HG03060 (cell line): ENCODE data around the gene CNTNAP5.

ENCODE experiments used
- ATAC-seq: cut with Tn5 transposase; IDR thresholded peaks from one replicate; pipeline ENCODE4 v1.9.1; 2021; ENCODE audit warnings: low read depth, moderate number of reproducible peaks; ENCODE audit not compliant: unreplicated experiment

The CNTNAP5 gene

DNA sequence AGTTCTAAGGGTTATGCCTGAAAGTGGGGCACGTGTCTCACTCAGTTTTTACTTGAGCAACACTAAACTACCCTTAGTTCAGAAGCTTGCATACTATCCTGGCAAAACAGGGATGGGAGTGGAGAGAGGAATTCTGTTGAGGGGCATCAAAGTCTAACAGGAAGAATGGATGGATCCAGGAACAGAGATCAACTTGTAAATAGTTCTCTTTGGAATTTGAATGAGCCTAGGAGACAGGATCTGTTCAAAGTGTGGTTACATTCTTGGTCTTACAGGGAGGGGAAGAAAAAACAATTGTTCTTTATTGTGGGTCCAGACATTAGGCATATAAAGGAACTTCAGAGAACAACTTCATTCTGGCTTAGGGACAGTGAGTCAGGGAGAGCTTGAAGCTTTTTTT is 560.2 kb downstream of the CNTNAP5 start:
- ATAC-seq, result no peak

GRCh38 chr2:124586210-124586609 is 561.1 kb downstream of the CNTNAP5 start:
- ATAC-seq, result no peak

DNA sequence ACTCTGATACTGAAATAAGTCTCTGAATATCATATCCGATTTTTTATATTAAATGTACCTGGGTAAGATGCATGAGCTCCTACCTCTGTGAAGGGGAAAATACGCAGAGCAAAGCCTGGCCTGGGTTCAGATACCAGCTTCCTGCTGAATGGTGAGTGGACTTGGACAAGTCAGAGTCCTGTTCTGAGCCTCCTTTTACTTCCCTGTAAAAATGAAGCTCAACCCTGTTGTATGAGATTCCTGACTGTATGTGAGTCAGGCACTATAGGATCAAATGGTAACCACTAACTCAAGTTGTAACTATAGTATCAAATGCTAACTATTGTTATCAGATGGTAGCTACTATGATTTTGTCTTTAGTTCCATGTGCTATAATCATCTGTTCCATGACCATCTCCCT is 561.7 kb downstream of the CNTNAP5 start:
- no peak for ATAC-seq

DNA sequence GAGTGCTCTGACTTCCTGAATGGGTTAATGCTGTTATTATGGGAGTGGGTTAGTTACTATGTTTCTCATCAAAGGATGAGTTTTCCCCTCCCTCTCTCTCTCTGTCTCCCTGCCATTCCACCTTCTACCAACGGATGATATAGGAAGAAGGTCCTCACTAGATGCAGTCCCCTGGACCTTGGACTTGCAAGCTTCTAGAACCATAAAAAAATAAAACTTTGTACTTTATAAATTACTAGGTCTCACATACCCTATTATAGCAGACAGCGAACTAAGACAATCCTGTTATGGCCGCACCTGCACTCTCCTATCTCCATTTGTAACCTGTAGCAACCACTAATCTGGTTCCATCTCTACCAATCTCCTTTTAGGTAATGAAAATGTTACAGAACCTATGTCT is 564.9 kb downstream of the CNTNAP5 start:
- no peak for ATAC-seq

- ATAC-seq, result no peak
These were observed 577.7 kb downstream of the CNTNAP5 start for GRCh38 chr2:124602759-124603158.

DNA sequence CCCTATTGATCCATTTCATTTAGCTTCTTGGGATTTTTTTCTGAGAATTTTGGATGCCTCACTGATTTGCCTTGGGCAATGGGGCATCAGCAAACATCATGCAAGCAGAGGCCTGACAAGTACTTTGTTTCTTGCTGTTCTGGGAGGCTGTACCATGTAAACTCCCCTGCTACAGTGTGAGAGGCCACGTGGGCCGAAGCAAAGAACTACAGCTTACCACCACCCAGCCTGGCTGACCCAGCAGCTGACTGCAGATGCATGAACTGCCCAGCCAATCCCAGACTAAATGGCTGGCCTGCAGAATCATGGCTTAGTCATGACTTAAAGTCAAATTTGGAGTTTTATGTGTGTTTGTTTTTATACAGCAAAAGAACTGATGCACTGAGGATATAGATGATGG is 579.9 kb downstream of the CNTNAP5 start:
- no peak for ATAC-seq

- ATAC-seq, result no peak
These were observed 582.6 kb downstream of the CNTNAP5 start for GRCh38 chr2:124607679-124608078.

DNA sequence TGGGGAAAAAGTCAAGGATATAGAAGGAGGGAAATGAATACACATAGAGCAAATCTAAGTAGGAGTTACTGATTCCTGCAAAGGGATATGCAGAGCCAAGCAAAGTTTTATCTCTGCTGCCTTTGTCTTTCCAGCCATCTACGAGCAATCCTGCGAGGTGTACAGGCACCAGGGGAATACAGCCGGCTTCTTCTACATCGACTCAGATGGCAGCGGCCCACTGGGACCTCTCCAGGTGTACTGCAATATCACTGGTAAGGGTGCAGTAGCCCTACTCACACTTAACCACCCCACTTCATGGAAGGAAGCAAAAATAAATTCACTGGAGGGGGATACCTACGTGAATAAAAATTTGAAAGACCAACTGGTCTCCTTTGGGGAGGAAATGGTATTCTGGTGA is 584.6 kb downstream of the CNTNAP5 start:
- no peak for ATAC-seq

- ATAC-seq, result no peak
These were observed 585.1 kb downstream of the CNTNAP5 start for GRCh38 chr2:124610141-124610540.

DNA sequence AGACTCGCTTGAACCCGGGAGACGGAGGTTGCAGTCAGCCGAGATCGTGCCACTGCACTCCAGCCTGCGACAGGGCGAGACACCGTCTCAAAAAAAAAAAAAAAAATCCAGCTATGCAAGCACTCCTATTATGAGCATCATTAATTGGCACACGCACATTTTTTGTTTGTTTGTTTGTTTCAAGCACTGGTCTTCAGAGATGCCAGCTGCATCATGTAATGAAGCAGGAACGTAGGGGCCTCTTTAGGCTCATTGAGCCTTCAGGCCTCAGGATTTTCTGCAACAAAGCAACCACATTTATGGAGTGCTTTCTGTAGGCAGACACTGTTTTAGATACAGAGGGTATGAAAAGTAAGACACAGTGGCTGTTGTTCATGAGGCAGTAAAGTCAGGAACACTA is 585.8 kb downstream of the CNTNAP5 start:
- ATAC-seq, result no peak

- ATAC-seq, result no peak
These were observed 598.5 kb downstream of the CNTNAP5 start for GRCh38 chr2:124623560-124623959.

GRCh38 chr2:124625561-124625960 is 600.5 kb downstream of the CNTNAP5 start:
- ATAC-seq, result no peak

DNA sequence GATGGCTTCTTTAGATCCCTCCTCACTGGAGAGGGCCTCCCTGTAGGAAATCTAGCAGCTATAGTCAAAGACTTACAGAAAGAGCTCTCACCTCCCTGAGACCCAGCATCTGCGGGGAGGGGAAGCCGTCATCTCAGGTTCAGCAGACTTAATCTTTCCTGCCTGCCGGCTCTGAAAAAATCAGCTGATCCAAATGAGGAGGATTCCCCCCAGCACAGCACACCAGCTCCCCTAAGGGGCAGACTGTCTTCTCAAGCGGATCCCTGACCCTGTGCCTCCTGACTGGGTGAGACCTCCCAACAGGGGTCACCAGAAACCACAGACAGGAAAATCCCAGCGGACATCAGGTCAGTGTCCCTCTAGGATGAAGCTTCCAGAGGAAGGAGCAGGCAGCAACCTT is 601.9 kb downstream of the CNTNAP5 start:
- ATAC-seq, result no peak

GRCh38 chr2:124633812-124634211 is 608.7 kb downstream of the CNTNAP5 start:
- ATAC-seq, result no peak

DNA sequence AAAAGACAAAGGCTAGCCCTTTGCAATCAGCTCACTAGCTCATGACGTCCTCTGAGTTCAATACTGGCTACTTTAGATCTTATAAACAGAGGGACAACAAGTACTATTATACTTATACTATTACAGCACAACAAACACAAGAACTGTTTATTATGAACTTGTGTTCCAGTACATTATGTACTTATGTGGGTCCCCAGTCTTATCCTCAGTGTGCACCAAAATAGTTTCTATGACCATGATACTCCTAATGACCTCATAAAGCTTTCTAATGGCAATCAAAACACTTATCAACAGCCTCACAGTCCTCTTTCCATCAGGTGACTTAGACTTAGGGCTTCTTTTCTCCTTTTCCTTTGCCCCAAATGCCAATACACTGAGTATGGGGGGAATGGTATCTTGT is 614.4 kb downstream of the CNTNAP5 start:
- no peak for ATAC-seq

DNA sequence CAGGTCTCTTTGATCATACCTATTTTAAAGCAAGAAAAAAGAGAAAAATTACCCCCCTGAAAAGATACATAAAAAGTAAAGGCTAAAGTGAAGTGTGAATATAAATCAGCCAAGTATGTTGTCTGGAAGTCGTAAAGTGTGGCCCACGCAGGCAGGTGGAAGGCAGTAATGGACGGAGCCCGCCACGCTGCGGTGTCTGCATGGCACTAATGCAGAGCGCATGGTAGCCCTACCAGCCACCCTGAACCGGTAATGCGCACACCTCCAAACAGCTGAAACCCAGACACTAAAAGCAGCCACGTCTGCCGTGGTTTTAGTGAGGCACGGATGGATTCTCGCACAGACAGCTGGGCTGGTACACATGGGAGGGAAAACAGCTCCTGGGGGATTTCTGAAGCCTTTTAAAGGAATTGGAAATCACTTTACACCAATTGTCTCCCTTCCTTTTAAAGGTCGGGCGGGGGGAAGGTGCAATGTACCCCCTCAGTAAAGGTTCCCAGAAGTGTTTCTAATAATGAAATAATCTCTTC is 615.2 kb downstream of the CNTNAP5 start:
- ATAC-seq, result no peak

DNA sequence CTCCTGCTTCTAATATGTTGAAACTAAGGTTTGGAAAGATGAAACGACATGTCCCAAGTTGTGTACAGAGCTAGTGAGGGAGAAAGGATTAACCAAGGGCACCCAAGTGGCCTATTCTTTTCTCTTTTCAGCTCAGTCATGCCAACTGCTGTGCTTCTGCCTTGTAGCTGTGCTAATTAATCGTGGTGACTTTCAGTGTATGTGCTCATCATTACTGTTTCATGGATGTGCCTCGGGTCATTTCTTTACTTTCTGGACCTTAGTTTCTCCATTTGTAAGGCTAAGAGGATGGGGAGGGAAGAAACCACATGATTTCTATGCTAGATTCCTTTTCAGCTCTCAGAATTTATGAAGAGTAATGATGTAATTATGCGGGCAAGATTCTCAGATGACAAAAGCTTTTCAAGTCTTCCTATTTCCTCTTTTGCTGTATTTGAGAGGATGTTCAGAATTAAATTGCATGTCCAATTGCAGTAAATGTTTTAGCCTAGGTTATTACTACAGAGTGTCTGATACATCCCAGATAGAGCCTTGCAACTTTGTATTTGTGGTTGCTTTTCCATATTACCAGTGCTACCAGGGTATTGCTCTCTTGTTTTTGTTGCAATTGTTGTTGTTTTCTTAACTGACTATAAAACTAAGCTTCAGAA is 621.2 kb downstream of the CNTNAP5 start:
- no peak for ATAC-seq

- ATAC-seq, result no peak
These were observed 622.2 kb downstream of the CNTNAP5 start for GRCh38 chr2:124647245-124647644.

- ATAC-seq, result no peak
These were observed 622.6 kb downstream of the CNTNAP5 start for GRCh38 chr2:124647663-124648062.

DNA sequence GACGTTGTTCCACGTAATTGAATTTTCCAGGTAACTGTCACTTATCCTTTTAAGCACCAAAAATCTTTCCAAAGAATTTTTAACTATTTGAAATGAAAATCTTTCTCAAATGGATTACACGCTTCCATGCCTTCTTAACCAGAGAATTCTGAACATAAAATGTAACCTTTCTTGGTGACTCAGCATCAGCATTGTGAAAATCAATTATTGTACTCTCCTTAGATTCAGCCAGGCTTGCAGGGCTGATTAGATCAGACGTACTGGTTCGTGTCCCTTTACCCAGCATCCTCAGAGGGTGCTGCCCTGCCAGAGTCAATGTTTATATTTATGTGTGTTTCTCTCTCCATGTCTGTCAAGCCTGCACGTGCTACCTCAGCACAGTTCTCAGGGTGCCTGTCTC is 623.9 kb downstream of the CNTNAP5 start:
- ATAC-seq, result no peak

GRCh38 chr2:124652099-124652498 is 627.0 kb downstream of the CNTNAP5 start:
- ATAC-seq, result no peak

DNA sequence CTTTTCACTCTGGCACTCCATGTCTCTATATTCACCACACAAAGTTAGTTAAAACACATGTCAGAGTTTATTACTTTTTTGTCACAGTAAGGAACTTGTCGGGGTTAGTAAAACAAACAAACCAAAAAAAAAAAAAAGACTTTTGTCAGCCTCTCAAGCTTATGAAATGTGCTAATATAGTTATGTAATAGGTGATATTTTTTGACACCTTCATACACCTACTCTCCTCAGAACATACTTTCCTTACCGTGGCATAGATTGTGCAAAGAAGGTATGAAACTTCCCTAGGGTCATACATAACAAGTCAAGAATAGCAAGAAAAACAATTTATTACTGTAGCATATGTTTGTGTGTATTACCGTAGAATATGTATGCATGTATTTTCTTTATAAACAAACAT is 633.3 kb downstream of the CNTNAP5 start:
- ATAC-seq, result no peak

- ATAC-seq, result no peak
These were observed 636.5 kb downstream of the CNTNAP5 start for GRCh38 chr2:124661558-124661957.
